Endothelial cell of umbilical vein (primary cell): ENCODE measurements around the gene OR52B2. TPM values are rescaled to one million over a fixed set of nuclear protein-coding genes. Genes with fewer than 3 reads are reported as not detected.

Experiments
- BruUV-seq: library from RNA; stranded (reverse); fragments of 400-500 nt; replicated peaks from 2 replicates; lab custom pipeline; 2021; lab: Mats Ljungman, UMichigan
- CTCF ChIA-PET: fragments of 300-600, 350-600 bp; sonication (Branson Sonifier 250); formaldehyde crosslinking; loops from one replicate; lab custom pipeline; 2021; ENCODE audit warnings: antibody characterized with exemption, inconsistent platforms; lab: Charles Lee
- POLR2A ChIA-PET: fragments of 300-600, 350-600 bp; sonication (Branson Sonifier 250); formaldehyde crosslinking; loops from one replicate; lab custom pipeline; 2021; ENCODE audit warnings: antibody characterized with exemption, inconsistent platforms; lab: Charles Lee
- DNase-seq: peaks from one replicate; pipeline ENCODE4 v3.0.0-alpha.2; 2011; ENCODE audit warnings: low read depth, low spot score
- FAIRE-seq: peaks from 2 replicates; lab custom pipeline; 2011; peaks lifted over from hg19 to GRCh38; lab: Jason Lieb, UNC
- H2AFZ ChIP-seq: 2 replicates; pipeline ENCODE4 v1.6.0; 2012; ENCODE audit warnings: low read depth, low read length, control low read depth, inconsistent platforms
- H3K27ac ChIP-seq: 2 replicates; pipeline ENCODE4 v1.5.1; 2011; ENCODE audit warnings: low read depth, mild to moderate bottlenecking, control low read depth, low read length, moderate library complexity; ENCODE audit not compliant: insufficient read depth
- H3K27me3 ChIP-seq, 2 experiments: 2 replicates each; pipeline versions ENCODE4 v1.6.0 to v1.6.1; 2011; ENCODE audit warnings: low read length in 2 of 2, mixed read lengths in 1 of 2; ENCODE audit not compliant: control insufficient read depth in 2 of 2, insufficient read depth in 2 of 2
- H3K36me3 ChIP-seq, 2 experiments: 2 replicates in 1 of 2; 3 replicates in 1 of 2; pipeline ENCODE4 v1.5.1; 2011; ENCODE audit warnings: low read length in 2 of 2, mild to moderate bottlenecking in 1 of 2, moderate library complexity in 1 of 2; ENCODE audit not compliant: control insufficient read depth in 2 of 2, insufficient read depth in 2 of 2; ENCODE audit errors: extremely low read depth in 1 of 2
- H3K4me1 ChIP-seq: 3 replicates; pipeline ENCODE4 v1.5.1; 2011; ENCODE audit warnings: mild to moderate bottlenecking, low read length; ENCODE audit not compliant: control insufficient read depth, insufficient read depth; ENCODE audit errors: extremely low read depth
- H3K4me2 ChIP-seq: 2 replicates; pipeline ENCODE4 v1.6.1; 2011; ENCODE audit warnings: low read length, control low read depth, mixed read lengths; ENCODE audit not compliant: insufficient read depth
- H3K4me3 ChIP-seq, 3 experiments: fragments of 200-600 bp in 1 of 3; sonication (generic), shearing (Covaris generic) in 1 of 3; replicated peaks in 1 of 3; 2 replicates each; pipeline ENCODE4 v1.5.1; 2011 to 2016; ENCODE audit warnings: control low read depth in 3 of 3, low read length in 3 of 3, mild to moderate bottlenecking in 2 of 3, inconsistent platforms in 1 of 3, low read depth in 1 of 3, moderate library complexity in 1 of 3; ENCODE audit not compliant: insufficient read depth in 1 of 3
- H3K79me2 ChIP-seq: 2 replicates; pipeline ENCODE4 v1.6.0; 2012; ENCODE audit warnings: low read length, inconsistent platforms; ENCODE audit not compliant: control insufficient read depth, insufficient read depth
- H3K9ac ChIP-seq: replicated peaks from 2 replicates; pipeline ENCODE3; 2011; ENCODE audit warnings: low read length, control low read depth; ENCODE audit not compliant: insufficient read depth; ENCODE audit errors: extremely low read depth
- H3K9me1 ChIP-seq: replicated peaks from 3 replicates; pipeline ENCODE4 v1.6.0; 2011; ENCODE audit warnings: mild to moderate bottlenecking, low read length; ENCODE audit not compliant: control insufficient read depth, insufficient read depth; ENCODE audit errors: extremely low read depth
- H3K9me3 ChIP-seq: replicated peaks from 2 replicates; pipeline ENCODE4 v1.5.1; 2012; ENCODE audit warnings: low read length, inconsistent platforms; ENCODE audit not compliant: control insufficient read depth, insufficient read depth
- H4K20me1 ChIP-seq: replicated peaks from 2 replicates; pipeline ENCODE3; 2011; ENCODE audit warnings: mild to moderate bottlenecking, low read length; ENCODE audit not compliant: control insufficient read depth, insufficient read depth; ENCODE audit errors: extremely low read depth
- CTCF ChIP-seq, 2 donors: IDR thresholded peaks; 1 replicate in 1 of 2; 2 replicates in 1 of 2; pipeline ENCODE4 v1.5.1; 2011; ENCODE audit warnings: low read length in 2 of 2, mild to moderate bottlenecking in 2 of 2, moderate library complexity in 2 of 2, control low read depth in 1 of 2, inconsistent platforms in 1 of 2, low read depth in 1 of 2; ENCODE audit not compliant: insufficient read depth in 1 of 2; ENCODE audit errors: extremely low read depth in 1 of 2
- EZH2 ChIP-seq: IDR thresholded peaks from 2 replicates; pipeline ENCODE4 v1.6.1; 2012; ENCODE audit warnings: borderline replicate concordance, low read depth, mild to moderate bottlenecking, moderate library complexity, low read length, inconsistent platforms; ENCODE audit not compliant: severe bottlenecking
- FOS ChIP-seq: IDR thresholded peaks from 2 replicates; pipeline ENCODE4 v1.6.1; 2011; ENCODE audit warnings: mild to moderate bottlenecking, low read length, moderate library complexity, borderline replicate concordance; ENCODE audit not compliant: insufficient read depth
- GATA2 ChIP-seq: IDR thresholded peaks from 2 replicates; pipeline ENCODE4 v1.7.0; 2011; ENCODE audit warnings: low read depth, mild to moderate bottlenecking, moderate library complexity, mixed read lengths, low read length; ENCODE audit not compliant: insufficient read length, insufficient read depth
- JUN ChIP-seq: IDR thresholded peaks from 2 replicates; pipeline ENCODE4 v1.6.1; 2011; ENCODE audit warnings: borderline replicate concordance, low read depth; ENCODE audit not compliant: insufficient read length, insufficient read depth
- MAX ChIP-seq: IDR thresholded peaks from 2 replicates; pipeline ENCODE4 v1.6.1; 2011; ENCODE audit not compliant: insufficient read depth, insufficient read length
- MYC ChIP-seq: IDR thresholded peaks from one replicate; pipeline ENCODE4 v1.6.1; 2011; ENCODE audit warnings: mild to moderate bottlenecking, low read depth, low read length
- POLR2A ChIP-seq: IDR thresholded peaks from 2 replicates; pipeline ENCODE4 v1.6.1; 2012; ENCODE audit warnings: low read depth, mild to moderate bottlenecking, control low read depth, low read length
- POLR2AphosphoS5 ChIP-seq: IDR thresholded peaks from 2 replicates; pipeline ENCODE4 v1.6.1; 2012; ENCODE audit warnings: low read depth, mild to moderate bottlenecking, control low read depth, low read length, moderate library complexity; ENCODE audit not compliant: insufficient read depth
- dilution Hi-C: fragments of 300-500 bp; cut with MboI; formaldehyde crosslinking; loops from one replicate; pipeline ENCODE4 v1.15.0; 2019; ENCODE audit warnings: low sequenced_read_pairs; ENCODE audit not compliant: extremely low pct_ligation_motif_present
- intact Hi-C: fragments of 100-400 bp; cut with micrococcal nuclease; formaldehyde crosslinking; loops from one replicate; pipeline ENCODE4 v1.10.0; 2022
- polyA plus RNA-seq, 4 experiments: library from polyadenylated mRNA; depleted of rRNA in 3 of 4; stranded (reverse) in 3 of 4; unstranded in 1 of 4; fragments of >200 nt; gene quantifications; 2 replicates each; pipeline versions ENCODE4 v1.2.1 to v1.2.3, GENCODE V29; 2011 to 2012; ENCODE audit warnings: missing spikeins in 1 of 4
- total RNA-seq: library from RNA; stranded (reverse); gene quantifications from 2 replicates; pipeline ENCODE4 v1.2.3, GENCODE V29; 2021

The OR52B2 gene
- total and polyA plus RNA-seq, 2 donors (not counting 3 experiments of a cell fraction or from before 2014, with no cell fraction given) = not detected

GRCh38 chr11:6129635-6130034 lies 40.5 kb downstream of the OR52B2 start:
- dilution Hi-C loops (no loop called here), intact Hi-C loops (no loop called here)

GRCh38 chr11:6129011-6129410 lies 41.1 kb downstream of the OR52B2 start:
- POLR2A ChIA-PET = no interaction called here

More at GRCh38 chr11:6129635-6130034, 40.5 kb downstream of the OR52B2 start:
- no peak overlapping the region for H3K27ac ChIP-seq
- no peaks in the 10 kb centered on the region for H3K79me2 ChIP-seq
- H4K20me1 ChIP-seq = no peaks in the 10 kb centered on the region
- H3K36me3 ChIP-seq = no peaks in the 10 kb centered on the region
- peaks cover 6% of the 10 kb centered on the region for H3K4me1 ChIP-seq
- CTCF ChIA-PET = no interaction called here
- peak; percentile 8 for DNase-seq
- no peak overlapping the region for H3K9ac ChIP-seq
- H3K27me3 ChIP-seq = no peaks in the 10 kb centered on the region
- TF ChIP-seq GATA2 = no peak
- no peak for TF ChIP-seq FOS
- no peak for TF ChIP-seq EZH2
- no peak overlapping the region for H3K4me3 ChIP-seq
- no peaks in the 10 kb centered on the region for H3K9me1 ChIP-seq
- FAIRE-seq = no peak
- POLR2A ChIA-PET = no interaction called here
- no peaks in the 10 kb centered on the region for H3K9me3 ChIP-seq
- H2AFZ ChIP-seq = no peak overlapping the region
- no TSS peak for BruUV-seq
- H3K4me2 ChIP-seq = no peak overlapping the region

More at GRCh38 chr11:6129011-6129410, 41.1 kb downstream of the OR52B2 start:
- H2AFZ ChIP-seq = no peak overlapping the region
- intact Hi-C loops = no loop called here
- no peak overlapping the region for H3K27ac ChIP-seq
- no peak overlapping the region for H3K9ac ChIP-seq
- no peak overlapping the region for H3K4me3 ChIP-seq
- H3K36me3 ChIP-seq = no peaks in the 10 kb centered on the region
- no TSS peak for BruUV-seq
- no peaks in the 10 kb centered on the region for H3K27me3 ChIP-seq
- H3K79me2 ChIP-seq = no peaks in the 10 kb centered on the region
- H3K9me3 ChIP-seq = no peaks in the 10 kb centered on the region
- FAIRE-seq = no peak
- no peak overlapping the region for H3K4me2 ChIP-seq
- H4K20me1 ChIP-seq = no peaks in the 10 kb centered on the region
- no peak for TF ChIP-seq MAX
- TF ChIP-seq GATA2 = no peak
- no peak for TF ChIP-seq EZH2
- no peak for TF ChIP-seq MYC
- no peak for TF ChIP-seq POLR2AphosphoS5
- TF ChIP-seq JUN = no peak
- TF ChIP-seq FOS = no peak
- no peak for TF ChIP-seq POLR2A
- TF ChIP-seq CTCF (IDR thresholded peaks at IDR 0.05; ENCODE audit: extremely low read depth in 1 of 2, insufficient read depth in 1 of 2, low read depth in 1 of 2, low read length in 2 of 2) = no peak
- dilution Hi-C loops = no loop called here
- no peaks in the 10 kb centered on the region for H3K9me1 ChIP-seq
- CTCF ChIA-PET = interaction anchor here (0.6 kb wide), 1 partner anchor 1099 kb away, joined by 3 read pairs; no protein-coding TSS in a partner anchor
- peaks cover 6% of the 10 kb centered on the region for H3K4me1 ChIP-seq
- no peak for DNase-seq
